ENCODE data around the gene AMOTL1. TPM values are rescaled to one million over a fixed set of nuclear protein-coding genes. Genes with fewer than 3 reads are reported as not detected.
A peak's percentile ranks its signal among the peaks of the same experiment; 100 is the strongest.

Gene AMOTL1
- total and polyA plus RNA-seq, 12 donors = 3.0 to 26.7 (median 19.5) TPM

- intact Hi-C loops (cut with DNase I) = no loop called here
- Histone ChIP-seq H3K4me1 (replicated peaks in 1 of 2) (no peaks in the 10 kb centered on the region), H3K4me3 (no peak overlapping the region), H3K9me3 (replicated peaks in 1 of 3) (no peaks in the 10 kb centered on the region), H3K27me3 (no peaks in the 10 kb centered on the region), H3K27ac (no peak overlapping the region), H3K36me3 (replicated peaks in 1 of 2) (peaks cover 0 to 47% of the 10 kb centered on the region in 2 donors)
- TF ChIP-seq CTCF (IDR thresholded peaks at IDR 0.05) (no peak), POLR2A (IDR thresholded peaks at IDR 0.05) (no peak)
- no peak for DNase-seq
- 88 to 93% (median 90%) methylated on average over 8 to 11 of the region's 11 CpGs for whole genome bisulfite sequencing, 4 donors
Measured at GRCh38 chr11:94864506-94865045, 96.4 kb downstream of the AMOTL1 start.

- intact Hi-C loops (cut with DNase I) = no loop called here
- no peak for TF ChIP-seq CTCF (IDR thresholded peaks at IDR 0.05)
- TF ChIP-seq POLR2A (IDR thresholded peaks at IDR 0.05) = no peak
- Histone ChIP-seq H3K27ac (no peak overlapping the region), H3K27me3 (no peaks in the 10 kb centered on the region), H3K9me3 (replicated peaks in 1 of 3) (no peaks in the 10 kb centered on the region), H3K4me3 (no peak overlapping the region), H3K36me3 (replicated peaks in 1 of 2) (peaks cover 0 to 46% of the 10 kb centered on the region in 2 donors), H3K4me1 (replicated peaks in 1 of 2) (no peaks in the 10 kb centered on the region)
- no peak for DNase-seq
- 87 to 95% (median 92%) methylated on average over 8 of the region's 8 CpGs for WGBS, 4 donors
Measured at GRCh38 chr11:94866231-94866822, 98.2 kb downstream of the AMOTL1 start.

GRCh38 chr11:94866936-94867795 lies 99.0 kb downstream of the AMOTL1 start:
- no peak overlapping the region for H3K27ac ChIP-seq
- DNase-seq = no peak
- no peaks in the 10 kb centered on the region for H3K9me3 ChIP-seq (replicated peaks in 1 of 3)
- 55 to 68% (median 66%) methylated on average over 8 to 9 of the region's 9 CpGs for WGBS, 4 donors
- H3K4me3 ChIP-seq = no peak overlapping the region
- no peak for TF ChIP-seq POLR2A (IDR thresholded peaks at IDR 0.05)
- no peak for TF ChIP-seq CTCF (IDR thresholded peaks at IDR 0.05)
- peaks cover 0 to 46% of the 10 kb centered on the region in 2 donors for H3K36me3 ChIP-seq (replicated peaks in 1 of 2)
- no peaks in the 10 kb centered on the region for H3K4me1 ChIP-seq (replicated peaks in 1 of 2)
- intact Hi-C loops (cut with DNase I) = no loop called here
- H3K27me3 ChIP-seq = no peaks in the 10 kb centered on the region

- Histone ChIP-seq H3K4me3 (no peak overlapping the region), H3K27ac (no peak overlapping the region), H3K4me1 (replicated peaks in 1 of 2) (no peaks in the 10 kb centered on the region), H3K9me3 (replicated peaks in 1 of 3) (no peaks in the 10 kb centered on the region), H3K27me3 (no peaks in the 10 kb centered on the region), H3K36me3 (replicated peaks in 1 of 2) (peaks cover 0 to 46% of the 10 kb centered on the region in 2 donors)
- TF ChIP-seq POLR2A (IDR thresholded peaks at IDR 0.05) (no peak), CTCF (IDR thresholded peaks at IDR 0.05) (no peak)
- DNase-seq = peak in 1 of 7 donors; percentile 42
- WGBS, 4 donors = 89 to 93% (median 90%) methylated on average over 5 of the region's 5 CpGs
- intact Hi-C loops (cut with DNase I) = no loop called here
Measured at GRCh38 chr11:94868468-94868867, 100.3 kb downstream of the AMOTL1 start.

All from adrenal gland (tissue), 12 donors.